ENCODE results near the gene BLACAT1. TPM values are rescaled to one million over a fixed set of nuclear protein-coding genes. Genes with fewer than 3 reads are reported as not detected.

The BLACAT1 gene
- total and polyA plus RNA-seq, 2 of the 13 experiments (the other 11 are each of a cell fraction or from before 2014, with no cell fraction given): 1.2 to 2.8 TPM

GRCh38 chr1:205492201-205492667 lies 36.4 kb upstream of the BLACAT1 start (continued):
- TF ChIP-seq ZNF503 (CRISPR knock-in tag; IDR thresholded peaks at IDR 0.05) (no peak; the same call in 1 of the 2 replicates), ZNF644 (CRISPR knock-in tag; IDR thresholded peaks at IDR 0.05; ENCODE audit: low read depth) (peak; percentile 72), YY1 (IDR thresholded peaks at IDR 0.05; ENCODE audit: insufficient read depth, insufficient replicate concordance, low read depth, low read length) (peak; percentile 19), TEAD3 (CRISPR knock-in tag; optimal IDR thresholded peaks at IDR 0.05; ENCODE audit: borderline replicate concordance) (peak; percentile 68), CREB1 (IDR thresholded peaks at IDR 0.05) (no peak), CREB1 (CRISPR knock-in tag; IDR thresholded peaks at IDR 0.05) (no peak), ZNF562 (CRISPR knock-in tag; IDR thresholded peaks at IDR 0.05; ENCODE audit: borderline replicate concordance) (no peak), LBX2 (CRISPR knock-in tag; IDR thresholded peaks at IDR 0.05; ENCODE audit: borderline replicate concordance) (no peak), ZNF3 (CRISPR knock-in tag; IDR thresholded peaks at IDR 0.05) (no peak), ZBTB8A (CRISPR knock-in tag; IDR thresholded peaks at IDR 0.05; ENCODE audit: borderline replicate concordance, low read depth) (no peak), BRCA1 (CRISPR knock-in tag; IDR thresholded peaks at IDR 0.05) (no peak), ZNF605 (CRISPR knock-in tag; IDR thresholded peaks at IDR 0.05) (peak; percentile 83), MXI1 (IDR thresholded peaks at IDR 0.05; ENCODE audit: borderline replicate concordance, low read depth, low read length) (peak; percentile 29; the same call in 1 of the 3 replicates)
- TF ChIP-seq, protein P1, sequence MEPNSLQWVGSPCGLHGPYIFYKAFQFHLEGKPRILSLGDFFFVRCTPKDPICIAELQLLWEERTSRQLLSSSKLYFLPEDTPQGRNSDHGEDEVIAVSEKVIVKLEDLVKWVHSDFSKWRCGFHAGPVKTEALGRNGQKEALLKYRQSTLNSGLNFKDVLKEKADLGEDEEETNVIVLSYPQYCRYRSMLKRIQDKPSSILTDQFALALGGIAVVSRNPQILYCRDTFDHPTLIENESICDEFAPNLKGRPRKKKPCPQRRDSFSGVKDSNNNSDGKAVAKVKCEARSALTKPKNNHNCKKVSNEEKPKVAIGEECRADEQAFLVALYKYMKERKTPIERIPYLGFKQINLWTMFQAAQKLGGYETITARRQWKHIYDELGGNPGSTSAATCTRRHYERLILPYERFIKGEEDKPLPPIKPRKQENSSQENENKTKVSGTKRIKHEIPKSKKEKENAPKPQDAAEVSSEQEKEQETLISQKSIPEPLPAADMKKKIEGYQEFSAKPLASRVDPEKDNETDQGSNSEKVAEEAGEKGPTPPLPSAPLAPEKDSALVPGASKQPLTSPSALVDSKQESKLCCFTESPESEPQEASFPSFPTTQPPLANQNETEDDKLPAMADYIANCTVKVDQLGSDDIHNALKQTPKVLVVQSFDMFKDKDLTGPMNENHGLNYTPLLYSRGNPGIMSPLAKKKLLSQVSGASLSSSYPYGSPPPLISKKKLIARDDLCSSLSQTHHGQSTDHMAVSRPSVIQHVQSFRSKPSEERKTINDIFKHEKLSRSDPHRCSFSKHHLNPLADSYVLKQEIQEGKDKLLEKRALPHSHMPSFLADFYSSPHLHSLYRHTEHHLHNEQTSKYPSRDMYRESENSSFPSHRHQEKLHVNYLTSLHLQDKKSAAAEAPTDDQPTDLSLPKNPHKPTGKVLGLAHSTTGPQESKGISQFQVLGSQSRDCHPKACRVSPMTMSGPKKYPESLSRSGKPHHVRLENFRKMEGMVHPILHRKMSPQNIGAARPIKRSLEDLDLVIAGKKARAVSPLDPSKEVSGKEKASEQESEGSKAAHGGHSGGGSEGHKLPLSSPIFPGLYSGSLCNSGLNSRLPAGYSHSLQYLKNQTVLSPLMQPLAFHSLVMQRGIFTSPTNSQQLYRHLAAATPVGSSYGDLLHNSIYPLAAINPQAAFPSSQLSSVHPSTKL (CRISPR knock-in tag; IDR thresholded peaks at IDR 0.05): peak; percentile 93
- TF ChIP-seq, protein P2, sequence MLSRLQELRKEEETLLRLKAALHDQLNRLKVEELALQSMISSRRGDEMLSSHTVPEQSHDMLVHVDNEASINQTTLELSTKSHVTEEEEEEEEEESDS (CRISPR knock-in tag; IDR thresholded peaks at IDR 0.05; ENCODE audit: borderline replicate concordance): no peak
- TF ChIP-seq, protein P3, sequence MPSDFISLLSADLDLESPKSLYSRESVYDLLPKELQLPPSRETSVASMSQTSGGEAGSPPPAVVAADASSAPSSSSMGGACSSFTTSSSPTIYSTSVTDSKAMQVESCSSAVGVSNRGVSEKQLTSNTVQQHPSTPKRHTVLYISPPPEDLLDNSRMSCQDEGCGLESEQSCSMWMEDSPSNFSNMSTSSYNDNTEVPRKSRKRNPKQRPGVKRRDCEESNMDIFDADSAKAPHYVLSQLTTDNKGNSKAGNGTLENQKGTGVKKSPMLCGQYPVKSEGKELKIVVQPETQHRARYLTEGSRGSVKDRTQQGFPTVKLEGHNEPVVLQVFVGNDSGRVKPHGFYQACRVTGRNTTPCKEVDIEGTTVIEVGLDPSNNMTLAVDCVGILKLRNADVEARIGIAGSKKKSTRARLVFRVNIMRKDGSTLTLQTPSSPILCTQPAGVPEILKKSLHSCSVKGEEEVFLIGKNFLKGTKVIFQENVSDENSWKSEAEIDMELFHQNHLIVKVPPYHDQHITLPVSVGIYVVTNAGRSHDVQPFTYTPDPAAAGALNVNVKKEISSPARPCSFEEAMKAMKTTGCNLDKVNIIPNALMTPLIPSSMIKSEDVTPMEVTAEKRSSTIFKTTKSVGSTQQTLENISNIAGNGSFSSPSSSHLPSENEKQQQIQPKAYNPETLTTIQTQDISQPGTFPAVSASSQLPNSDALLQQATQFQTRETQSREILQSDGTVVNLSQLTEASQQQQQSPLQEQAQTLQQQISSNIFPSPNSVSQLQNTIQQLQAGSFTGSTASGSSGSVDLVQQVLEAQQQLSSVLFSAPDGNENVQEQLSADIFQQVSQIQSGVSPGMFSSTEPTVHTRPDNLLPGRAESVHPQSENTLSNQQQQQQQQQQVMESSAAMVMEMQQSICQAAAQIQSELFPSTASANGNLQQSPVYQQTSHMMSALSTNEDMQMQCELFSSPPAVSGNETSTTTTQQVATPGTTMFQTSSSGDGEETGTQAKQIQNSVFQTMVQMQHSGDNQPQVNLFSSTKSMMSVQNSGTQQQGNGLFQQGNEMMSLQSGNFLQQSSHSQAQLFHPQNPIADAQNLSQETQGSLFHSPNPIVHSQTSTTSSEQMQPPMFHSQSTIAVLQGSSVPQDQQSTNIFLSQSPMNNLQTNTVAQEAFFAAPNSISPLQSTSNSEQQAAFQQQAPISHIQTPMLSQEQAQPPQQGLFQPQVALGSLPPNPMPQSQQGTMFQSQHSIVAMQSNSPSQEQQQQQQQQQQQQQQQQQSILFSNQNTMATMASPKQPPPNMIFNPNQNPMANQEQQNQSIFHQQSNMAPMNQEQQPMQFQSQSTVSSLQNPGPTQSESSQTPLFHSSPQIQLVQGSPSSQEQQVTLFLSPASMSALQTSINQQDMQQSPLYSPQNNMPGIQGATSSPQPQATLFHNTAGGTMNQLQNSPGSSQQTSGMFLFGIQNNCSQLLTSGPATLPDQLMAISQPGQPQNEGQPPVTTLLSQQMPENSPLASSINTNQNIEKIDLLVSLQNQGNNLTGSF (CRISPR knock-in tag; IDR thresholded peaks at IDR 0.05): no peak
- TF ChIP-seq, protein P4, sequence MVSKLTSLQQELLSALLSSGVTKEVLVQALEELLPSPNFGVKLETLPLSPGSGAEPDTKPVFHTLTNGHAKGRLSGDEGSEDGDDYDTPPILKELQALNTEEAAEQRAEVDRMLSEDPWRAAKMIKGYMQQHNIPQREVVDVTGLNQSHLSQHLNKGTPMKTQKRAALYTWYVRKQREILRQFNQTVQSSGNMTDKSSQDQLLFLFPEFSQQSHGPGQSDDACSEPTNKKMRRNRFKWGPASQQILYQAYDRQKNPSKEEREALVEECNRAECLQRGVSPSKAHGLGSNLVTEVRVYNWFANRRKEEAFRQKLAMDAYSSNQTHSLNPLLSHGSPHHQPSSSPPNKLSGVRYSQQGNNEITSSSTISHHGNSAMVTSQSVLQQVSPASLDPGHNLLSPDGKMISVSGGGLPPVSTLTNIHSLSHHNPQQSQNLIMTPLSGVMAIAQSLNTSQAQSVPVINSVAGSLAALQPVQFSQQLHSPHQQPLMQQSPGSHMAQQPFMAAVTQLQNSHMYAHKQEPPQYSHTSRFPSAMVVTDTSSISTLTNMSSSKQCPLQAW (CRISPR knock-in tag; IDR thresholded peaks at IDR 0.05): peak; percentile 22; the same call in 1 of the 2 replicates

All from HepG2 (cell line).